ENCODE measurements around the gene ALG14. TPM values are rescaled to one million over a fixed set of nuclear protein-coding genes. Genes with fewer than 3 reads are reported as not detected.
"Not testable (repeated sequence)": the region's sequence is repeated elsewhere in the genome, so short reads cannot be mapped to it uniquely, and the experiment has no call there.

ALG14 gene
- total RNA-seq, 1 experiment from 2014 or later: 5.7 TPM

DNA sequence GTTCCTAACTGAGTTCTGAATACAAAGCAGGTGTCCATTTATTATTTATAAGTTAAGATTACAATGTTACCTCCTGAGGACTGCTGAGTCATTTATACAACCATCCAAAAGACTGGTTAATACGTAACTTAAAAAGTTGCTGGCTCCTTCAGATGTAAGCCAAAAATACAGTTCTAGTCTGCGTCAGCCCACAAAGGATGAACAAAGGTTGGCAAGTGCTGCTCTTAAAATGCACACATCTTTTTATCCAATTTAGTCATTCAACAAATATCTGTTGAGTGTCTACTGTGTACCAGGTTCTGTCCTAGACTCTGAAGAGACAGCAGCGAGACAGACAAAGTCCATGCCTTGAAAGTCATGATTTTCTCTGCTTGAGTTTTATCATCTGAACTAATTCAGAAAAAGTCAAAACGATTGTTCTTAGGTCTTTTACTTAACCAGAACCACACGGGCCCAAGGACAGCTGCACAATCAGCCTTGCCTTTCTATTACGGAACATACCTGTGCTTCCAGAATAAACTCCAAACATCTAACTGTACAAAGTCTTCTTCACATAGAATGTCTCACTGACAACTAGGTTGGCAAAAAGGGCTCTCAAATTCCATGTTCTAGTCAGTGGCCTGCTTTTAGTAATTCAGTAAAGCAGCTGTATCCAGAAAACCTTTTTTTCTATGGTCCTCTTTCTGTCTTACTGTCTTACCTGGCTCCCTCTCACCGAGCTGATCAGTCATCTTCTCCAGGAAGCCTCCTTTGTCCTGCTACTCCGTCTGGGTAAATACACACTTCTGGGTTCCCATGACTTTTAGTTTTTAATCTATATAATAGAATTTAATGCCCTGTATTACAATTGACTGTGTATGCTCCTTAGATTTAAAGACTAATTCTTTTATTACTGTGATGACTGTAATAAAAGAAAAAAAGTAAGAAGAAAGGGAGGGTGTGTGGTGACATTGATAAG lies 130.3 kb downstream of the ALG14 start:
- BruUV-seq (replicated peaks): no TSS peak
- ChIA-PET CTCF (no interaction called here), POLR2A (no interaction called here), RAD21 (ENCODE audit: low non-redundant PET in 1 of 2, low total read pairs in 2 of 2, uncharacterized antibody in 2 of 2, unreplicated experiment in 2 of 2) (no interaction called here)
- Histone ChIP-seq H3K9me3 (ENCODE audit: control insufficient read depth in 1 of 2, insufficient read depth in 1 of 2, low read depth in 1 of 2, low read length in 2 of 2) (no peaks in the 10 kb centered on the region), H3K36me3 (ENCODE audit: control insufficient read depth in 1 of 2, insufficient read depth in 2 of 2, low read length in 2 of 2) (no peaks in the 10 kb centered on the region), H3K9ac (ENCODE audit: low read length) (no peak overlapping the region), H3K9me2 (ENCODE audit: insufficient read depth) (no peaks in the 10 kb centered on the region; the same call in 1 of the 2 replicates), H3K27me3 (ENCODE audit: insufficient read depth, low read length) (no peaks in the 10 kb centered on the region), H3K27ac (ENCODE audit: low read depth, low read length) (no peak overlapping the region), H3K4me3 (replicated peaks in 1 of 2; ENCODE audit: low read depth in 1 of 2, low read length in 2 of 2) (no peak overlapping the region), H3K4me1 (ENCODE audit: control insufficient read depth in 1 of 2, insufficient read depth in 2 of 2, low read length in 2 of 2) (peaks cover 4 to 6% of the 10 kb centered on the region in 2 experiments; a peak in 3 of 4 replicates), H3K79me2 (ENCODE audit: insufficient read depth, low read length) (no peaks in the 10 kb centered on the region), H3K4me2 (ENCODE audit: low read length) (peak overlapping the region; percentile 10; the same call in 1 of the 2 replicates), H4K20me1 (ENCODE audit: insufficient read depth) (no peaks in the 10 kb centered on the region), H2AFZ (ENCODE audit: low read depth, low read length, poor library complexity, severe bottlenecking) (no peak overlapping the region)
- TF ChIP-seq CEBPB (IDR thresholded peaks at IDR 0.05; ENCODE audit: low read depth) (no peak), EZH2 (IDR thresholded peaks at IDR 0.05) (no peak), SIN3A (IDR thresholded peaks at IDR 0.05; ENCODE audit: low read depth) (no peak), CTCF (IDR thresholded peaks at IDR 0.05 in 2 of 3, conservative IDR thresholded peaks at IDR 0.05 in 1 of 3; ENCODE audit: borderline replicate concordance in 1 of 3, insufficient read depth in 1 of 3, low read depth in 2 of 3, low read length in 2 of 3) (no peak), EGR1 (IDR thresholded peaks at IDR 0.05; ENCODE audit: low read depth) (no peak), RAD21 (IDR thresholded peaks at IDR 0.05; ENCODE audit: low read depth) (no peak), TCF7L2 (IDR thresholded peaks at IDR 0.05; ENCODE audit: borderline replicate concordance, extremely low read depth, insufficient read depth, insufficient read length) (no peak), CBX3 (IDR thresholded peaks at IDR 0.05; ENCODE audit: low read depth) (no peak), SP1 (IDR thresholded peaks at IDR 0.05; ENCODE audit: low read depth) (no peak), ELF1 (IDR thresholded peaks at IDR 0.05; ENCODE audit: borderline replicate concordance, low read depth) (no peak), FOSL1 (IDR thresholded peaks at IDR 0.05; ENCODE audit: low read depth) (no peak), POLR2AphosphoS5 (IDR thresholded peaks at IDR 0.05; ENCODE audit: low read depth, low read length) (no peak)
- TF ChIP-seq, protein P1, sequence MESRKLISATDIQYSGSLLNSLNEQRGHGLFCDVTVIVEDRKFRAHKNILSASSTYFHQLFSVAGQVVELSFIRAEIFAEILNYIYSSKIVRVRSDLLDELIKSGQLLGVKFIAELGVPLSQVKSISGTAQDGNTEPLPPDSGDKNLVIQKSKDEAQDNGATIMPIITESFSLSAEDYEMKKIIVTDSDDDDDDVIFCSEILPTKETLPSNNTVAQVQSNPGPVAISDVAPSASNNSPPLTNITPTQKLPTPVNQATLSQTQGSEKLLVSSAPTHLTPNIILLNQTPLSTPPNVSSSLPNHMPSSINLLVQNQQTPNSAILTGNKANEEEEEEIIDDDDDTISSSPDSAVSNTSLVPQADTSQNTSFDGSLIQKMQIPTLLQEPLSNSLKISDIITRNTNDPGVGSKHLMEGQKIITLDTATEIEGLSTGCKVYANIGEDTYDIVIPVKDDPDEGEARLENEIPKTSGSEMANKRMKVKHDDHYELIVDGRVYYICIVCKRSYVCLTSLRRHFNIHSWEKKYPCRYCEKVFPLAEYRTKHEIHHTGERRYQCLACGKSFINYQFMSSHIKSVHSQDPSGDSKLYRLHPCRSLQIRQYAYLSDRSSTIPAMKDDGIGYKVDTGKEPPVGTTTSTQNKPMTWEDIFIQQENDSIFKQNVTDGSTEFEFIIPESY (IDR thresholded peaks at IDR 0.05; ENCODE audit: extremely low read depth, insufficient replicate concordance, low read length): no peak
- no peak for ATAC-seq
- DNase-seq (ENCODE audit: low read depth, low spot score): no peak
- intact Hi-C loops (cut with micrococcal nuclease): no loop called here

DNA sequence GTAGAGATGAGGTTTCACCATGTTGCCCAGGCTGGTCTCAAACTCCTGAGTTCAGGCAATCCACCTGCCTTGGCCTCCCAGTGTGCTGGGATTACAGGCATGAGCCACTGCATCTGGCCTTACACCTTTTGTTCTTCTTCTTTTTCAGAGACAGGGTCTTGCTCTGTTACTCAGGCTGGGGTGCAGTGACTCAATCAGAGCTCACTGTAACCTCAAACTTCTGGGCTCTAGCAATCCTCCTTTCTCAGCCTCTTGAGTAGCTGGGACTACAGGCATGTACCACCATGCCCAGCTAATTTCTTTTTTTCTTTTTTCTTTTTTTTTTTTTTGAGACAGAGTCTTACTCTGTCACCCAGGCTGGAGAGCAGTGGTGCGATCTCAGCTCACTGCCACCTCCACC lies 131.3 kb downstream of the ALG14 start:
- H3K4me1 ChIP-seq (ENCODE audit: control insufficient read depth in 1 of 2, insufficient read depth in 2 of 2, low read length in 2 of 2); H3K36me3 ChIP-seq (ENCODE audit: control insufficient read depth in 1 of 2, insufficient read depth in 2 of 2, low read length in 2 of 2); H3K79me2 ChIP-seq (ENCODE audit: insufficient read depth, low read length); H3K4me3 ChIP-seq (replicated peaks in 1 of 2; ENCODE audit: low read depth in 1 of 2, low read length in 2 of 2); H2AFZ ChIP-seq (ENCODE audit: low read depth, low read length, poor library complexity, severe bottlenecking); H4K20me1 ChIP-seq (ENCODE audit: insufficient read depth); BruUV-seq (replicated peaks); ATAC-seq; H3K9me3 ChIP-seq (ENCODE audit: control insufficient read depth in 1 of 2, insufficient read depth in 1 of 2, low read depth in 1 of 2, low read length in 2 of 2); H3K27ac ChIP-seq (ENCODE audit: low read depth, low read length); POLR2A ChIA-PET; H3K9me2 ChIP-seq (ENCODE audit: insufficient read depth); DNase-seq (ENCODE audit: low read depth, low spot score); RAD21 ChIA-PET (ENCODE audit: low non-redundant PET in 1 of 2, low total read pairs in 2 of 2, uncharacterized antibody in 2 of 2, unreplicated experiment in 2 of 2); H3K27me3 ChIP-seq (ENCODE audit: insufficient read depth, low read length); CTCF ChIA-PET; H3K4me2 ChIP-seq (ENCODE audit: low read length); H3K9ac ChIP-seq (ENCODE audit: low read length); intact Hi-C loops (cut with micrococcal nuclease): not testable (repeated sequence)

Measured in HCT116 (cell line).